SK-N-SH (cell line): ENCODE results near the gene DNAJC1. TPM values are rescaled to one million over a fixed set of nuclear protein-coding genes. Genes with fewer than 3 reads are reported as not detected.
"Not testable (repeated sequence)": the region's sequence is repeated elsewhere in the genome, so short reads cannot be mapped to it uniquely, and the experiment has no call there.

ENCODE experiments used
- CTCF ChIA-PET: fragments of 300-600, 350-600 bp; formaldehyde crosslinking; extraction: SDS; loops from one replicate; lab custom pipeline; 2021; lab: Yijun Ruan, JAX
- POLR2A ChIA-PET: fragments of 350-600 bp; sonication (Branson Sonifier 250); formaldehyde crosslinking; extraction: SDS; loops from one replicate; lab custom pipeline; 2020; ENCODE audit warnings: antibody characterized with exemption, inconsistent platforms; lab: Yijun Ruan, JAX
- DNase-seq: peaks from one replicate; pipeline ENCODE4 v3.0.0; 2012
- H2AFZ ChIP-seq: fragments of 200-600 bp; sonication (generic); 2 replicates; pipeline ENCODE4 v1.8.1; 2016; ENCODE audit warnings: antibody characterized with exemption, mild to moderate bottlenecking, low read depth
- H3F3A ChIP-seq: fragments of 200-600 bp; sonication (generic); replicated peaks from 2 replicates; pipeline ENCODE3; 2016; ENCODE audit warnings: antibody characterized with exemption, mild to moderate bottlenecking; ENCODE audit not compliant: insufficient read depth
- H3K27ac ChIP-seq, 2 experiments: fragments of 200-500 bp in 1 of 2; fragments of 200-600 bp in 1 of 2; sonication (Bioruptor generic) in 1 of 2; sonication (generic), shearing (Covaris generic) in 1 of 2; 2 replicates each; pipeline versions ENCODE4 v1.5.1 to v1.6.1; 2014 to 2016; ENCODE audit warnings: low read depth in 2 of 2, inconsistent platforms in 1 of 2, low read length in 1 of 2, mild to moderate bottlenecking in 1 of 2, mixed read lengths in 1 of 2
- H3K27me3 ChIP-seq: fragments of 200-600 bp; sonication (generic), shearing (Covaris generic); 2 replicates; pipeline ENCODE4 v1.6.1; 2016; ENCODE audit warnings: mixed run types; ENCODE audit not compliant: insufficient read depth
- H3K36me3 ChIP-seq, 2 experiments: fragments of 200-500 bp in 1 of 2; fragments of 200-600 bp in 1 of 2; sonication (Bioruptor generic) in 1 of 2; sonication (generic) in 1 of 2; replicated peaks in 1 of 2; 2 replicates each; pipeline versions ENCODE3 to v1.5.1; 2014 to 2016; ENCODE audit warnings: low read length in 1 of 2, mild to moderate bottlenecking in 1 of 2; ENCODE audit not compliant: insufficient read depth in 2 of 2, control insufficient read depth in 1 of 2
- H3K4me1 ChIP-seq, 2 experiments: fragments of 200-500 bp in 1 of 2; fragments of 200-600 bp in 1 of 2; sonication (Bioruptor generic) in 1 of 2; sonication (generic), shearing (Covaris generic) in 1 of 2; 2 replicates each; pipeline versions ENCODE4 v1.5.1 to v1.6.1; 2014 to 2016; ENCODE audit warnings: low read depth in 1 of 2, low read length in 1 of 2, mixed run types in 1 of 2; ENCODE audit not compliant: insufficient read depth in 2 of 2, control insufficient read depth in 1 of 2
- H3K4me2 ChIP-seq: fragments of 200-600 bp; sonication (generic), shearing (Covaris generic); 2 replicates; pipeline ENCODE4 v1.6.1; 2017; ENCODE audit warnings: mixed run types
- H3K4me3 ChIP-seq, 2 experiments: fragments of 200-500 bp in 1 of 2; fragments of 200-600 bp in 1 of 2; sonication (Bioruptor generic) in 1 of 2; sonication (generic), shearing (Covaris generic) in 1 of 2; 2 replicates each; pipeline versions ENCODE4 v1.5.1 to v1.8.1; 2014 to 2016; ENCODE audit warnings: low read depth in 2 of 2, inconsistent platforms in 1 of 2, low read length in 1 of 2, mild to moderate bottlenecking in 1 of 2, mixed read lengths in 1 of 2, moderate library complexity in 1 of 2
- H3K79me2 ChIP-seq: fragments of 200-600 bp; sonication (generic); 2 replicates; pipeline ENCODE4 v1.8.1; 2017; ENCODE audit warnings: mild to moderate bottlenecking; ENCODE audit not compliant: insufficient read depth
- H3K9ac ChIP-seq: fragments of 200-600 bp; sonication (generic); 2 replicates; pipeline ENCODE4 v1.6.1; 2017; ENCODE audit warnings: mixed run types
- H3K9me2 ChIP-seq: fragments of 200-600 bp; sonication (generic); 2 replicates; pipeline ENCODE4 v1.6.1; 2017; ENCODE audit warnings: mixed run types
- H3K9me3 ChIP-seq: fragments of 200-600 bp; sonication (generic); 2 replicates; pipeline ENCODE4 v1.6.1; 2017; ENCODE audit warnings: mixed run types, mild to moderate bottlenecking, moderate library complexity
- H4K20me1 ChIP-seq: fragments of 200-600 bp; sonication (generic); 2 replicates; pipeline ENCODE4 v1.6.1; 2017; ENCODE audit warnings: mild to moderate bottlenecking, mixed run types; ENCODE audit not compliant: insufficient read depth
- CHD2 ChIP-seq: fragments of 150-350 bp; IDR thresholded peaks from 2 replicates; pipeline ENCODE4 v1.6.1; 2018; ENCODE audit warnings: low read length; ENCODE audit not compliant: partially characterized antibody
- CTCF ChIP-seq: fragments of 200-600 bp; sonication (generic); IDR thresholded peaks from 2 replicates; pipeline ENCODE4 v1.6.1; 2017; ENCODE audit warnings: antibody characterized with exemption, mild to moderate bottlenecking, moderate library complexity
- FOXM1 ChIP-seq: IDR thresholded peaks from 2 replicates; pipeline ENCODE4 v1.4.0; 2012; ENCODE audit warnings: low read depth, mild to moderate bottlenecking
- IRF3 ChIP-seq: fragments of 150-350 bp; IDR thresholded peaks from 2 replicates; pipeline ENCODE4 v1.6.1; 2016; ENCODE audit warnings: mild to moderate bottlenecking, low read depth, low read length
- JUND ChIP-seq: IDR thresholded peaks from 2 replicates; pipeline ENCODE4 v1.4.0; 2012
- NFIC ChIP-seq: IDR thresholded peaks from 2 replicates; pipeline ENCODE4 v1.4.0; 2012; ENCODE audit warnings: borderline replicate concordance
- RCOR1 ChIP-seq: fragments of 150-350 bp; IDR thresholded peaks from 2 replicates; pipeline ENCODE4 v1.6.1; 2017; ENCODE audit warnings: antibody characterized with exemption, low read length
- RXRA ChIP-seq: IDR thresholded peaks from 2 replicates; pipeline ENCODE4 v1.4.0; 2012; ENCODE audit warnings: low read depth, mild to moderate bottlenecking, borderline replicate concordance
- USF1 ChIP-seq: IDR thresholded peaks from 2 replicates; pipeline ENCODE4 v1.4.0; 2012; ENCODE audit warnings: low read depth, borderline replicate concordance
- WGBS: methylation state at CpG from one replicate; pipeline ENCODE4 v1.1.6; 2017; ENCODE audit warnings: low lambda C conversion rate; 5-methylcytosine and 5-hydroxymethylcytosine counted together
- polyA plus RNA-seq, 3 experiments: library from polyadenylated mRNA; depleted of rRNA; stranded (reverse); fragments of >200 nt; gene quantifications; 2 replicates each; pipeline ENCODE4 v1.2.3, GENCODE V29; 2012

The DNAJC1 gene
- polyA plus RNA-seq, 1 of the 3 experiments (the other 2 are of a cell fraction): 9.3 TPM

DNA sequence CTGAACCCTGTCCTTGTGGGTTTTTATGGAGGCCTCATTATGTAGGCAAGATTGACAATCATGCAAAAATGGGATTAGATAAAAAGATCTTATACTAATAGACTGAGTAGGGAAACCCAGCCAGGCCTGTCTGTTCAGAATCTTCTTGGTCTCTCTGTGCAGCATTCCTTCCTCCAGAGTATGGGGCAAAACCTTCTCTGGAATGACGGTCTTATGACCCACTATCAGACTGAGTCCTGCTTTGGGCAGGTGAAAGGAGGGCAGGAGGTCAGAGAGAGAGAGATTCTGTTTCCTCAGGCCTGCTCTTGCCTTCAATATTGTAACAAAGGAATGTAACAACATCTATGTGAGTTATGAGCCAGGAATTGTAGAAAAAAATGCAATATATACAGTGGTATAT lies 182.6 kb downstream of the DNAJC1 start:
- Histone ChIP-seq H3K9me3 (peaks cover 11% of the 10 kb centered on the region; the same call in 1 of the 2 replicates), H3K9me2 (no peaks in the 10 kb centered on the region), H3K4me2 (no peak overlapping the region), H3K36me3 (no peaks in the 10 kb centered on the region), H3K27ac (no peak overlapping the region), H2AFZ (no peak overlapping the region), H3K4me3 (no peak overlapping the region), H4K20me1 (no peaks in the 10 kb centered on the region), H3K4me1 (no peaks in the 10 kb centered on the region), H3K27me3 (no peaks in the 10 kb centered on the region), H3K79me2 (no peaks in the 10 kb centered on the region), H3F3A (no peaks in the 10 kb centered on the region), H3K9ac (no peak overlapping the region)
- no peak for DNase-seq
- TF ChIP-seq RCOR1 (no peak), CTCF (no peak)
- ChIA-PET CTCF (no interaction called here), POLR2A (no interaction called here)
- WGBS: 83% methylated on average over 1 of the region's 1 CpG

- H3K36me3 ChIP-seq, H3K27me3 ChIP-seq, H3K27ac ChIP-seq, H3K4me2 ChIP-seq, H3K79me2 ChIP-seq, H3K9ac ChIP-seq, H3K4me1 ChIP-seq, H3K4me3 ChIP-seq, H3F3A ChIP-seq, H3K9me2 ChIP-seq, H4K20me1 ChIP-seq, H3K9me3 ChIP-seq, DNase-seq, H2AFZ ChIP-seq, POLR2A ChIA-PET, CTCF ChIA-PET: not testable (repeated sequence)
- whole genome bisulfite sequencing: 93% methylated on average over 7 of the region's 7 CpGs
Observed at GRCh38 chr10:21818416-21818815, 185.1 kb downstream of the DNAJC1 start.

GRCh38 chr10:21814866-21815265 lies 188.7 kb downstream of the DNAJC1 start:
- CTCF ChIA-PET: interaction anchor here (0.6 to 1.2 kb wide), 3 partner anchors 8 to 318 kb away, joined by 3 read pairs; no protein-coding TSS in a partner anchor
- no peaks in the 10 kb centered on the region for H3F3A ChIP-seq

More at GRCh38 chr10:21814866-21815265, 188.7 kb downstream of the DNAJC1 start:
- no peak overlapping the region for H2AFZ ChIP-seq
- H3K4me2 ChIP-seq: no peak overlapping the region
- no peak for TF ChIP-seq CHD2
- TF ChIP-seq FOXM1: no peak
- no peak for TF ChIP-seq RXRA
- TF ChIP-seq NFIC: no peak
- TF ChIP-seq JUND: no peak
- no peak for TF ChIP-seq CTCF
- TF ChIP-seq USF1: no peak
- no peak for TF ChIP-seq IRF3
- H3K27me3 ChIP-seq: no peaks in the 10 kb centered on the region
- POLR2A ChIA-PET: no interaction called here
- no peaks in the 10 kb centered on the region for H4K20me1 ChIP-seq
- no peak overlapping the region for H3K27ac ChIP-seq
- H3K4me3 ChIP-seq: no peak overlapping the region
- DNase-seq: no peak
- H3K9me2 ChIP-seq: no peaks in the 10 kb centered on the region
- 94% methylated on average over 2 of the region's 2 CpGs for WGBS
- no peaks in the 10 kb centered on the region for H3K9me3 ChIP-seq
- no peaks in the 10 kb centered on the region for H3K4me1 ChIP-seq
- H3K79me2 ChIP-seq: no peaks in the 10 kb centered on the region
- H3K36me3 ChIP-seq: no peaks in the 10 kb centered on the region
- no peak overlapping the region for H3K9ac ChIP-seq
